ENCODE results near the gene SEMA5B.

DNA sequence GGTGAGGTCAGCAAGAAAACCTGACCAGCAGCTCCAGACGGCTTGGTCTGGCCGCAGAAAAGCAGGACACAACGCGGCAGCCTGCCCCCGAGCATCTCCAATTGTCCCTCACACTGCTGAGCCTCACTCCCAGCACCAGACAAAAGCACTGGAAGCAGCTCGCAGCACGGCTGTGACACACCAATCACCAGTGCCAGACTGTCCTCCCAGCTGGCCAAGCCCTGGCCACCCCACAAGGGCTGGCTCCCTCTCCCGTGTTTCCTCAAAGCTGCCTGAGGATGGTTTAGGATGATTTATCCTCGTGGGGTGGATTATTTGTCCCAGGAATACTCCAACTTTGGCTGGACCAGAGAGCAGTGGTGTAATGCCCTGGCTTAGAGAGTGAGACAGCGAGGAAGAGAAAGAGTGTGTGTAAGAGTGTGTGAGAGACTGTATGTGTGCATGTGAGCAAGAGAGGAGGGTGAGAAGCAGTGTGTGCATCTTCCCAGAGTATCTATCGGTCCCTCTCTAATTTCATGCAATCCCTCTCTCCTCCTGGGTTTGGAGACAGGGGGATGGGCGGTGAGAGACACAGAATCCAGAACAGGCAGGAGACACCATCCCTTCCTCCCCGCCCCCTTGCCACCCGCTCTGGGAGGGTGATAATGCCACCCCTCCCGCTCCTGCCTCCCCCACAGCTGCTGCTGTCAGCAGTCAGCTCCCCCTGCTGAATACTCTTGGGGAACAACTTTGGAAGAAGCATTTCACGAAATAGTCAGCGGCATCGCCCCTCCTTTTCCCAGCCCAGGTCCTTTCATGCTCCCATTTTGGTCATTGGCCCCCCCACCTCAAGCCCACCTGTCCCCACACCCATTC lies 34.2 kb downstream of the SEMA5B start:
- TF ChIP-seq, protein P1, sequence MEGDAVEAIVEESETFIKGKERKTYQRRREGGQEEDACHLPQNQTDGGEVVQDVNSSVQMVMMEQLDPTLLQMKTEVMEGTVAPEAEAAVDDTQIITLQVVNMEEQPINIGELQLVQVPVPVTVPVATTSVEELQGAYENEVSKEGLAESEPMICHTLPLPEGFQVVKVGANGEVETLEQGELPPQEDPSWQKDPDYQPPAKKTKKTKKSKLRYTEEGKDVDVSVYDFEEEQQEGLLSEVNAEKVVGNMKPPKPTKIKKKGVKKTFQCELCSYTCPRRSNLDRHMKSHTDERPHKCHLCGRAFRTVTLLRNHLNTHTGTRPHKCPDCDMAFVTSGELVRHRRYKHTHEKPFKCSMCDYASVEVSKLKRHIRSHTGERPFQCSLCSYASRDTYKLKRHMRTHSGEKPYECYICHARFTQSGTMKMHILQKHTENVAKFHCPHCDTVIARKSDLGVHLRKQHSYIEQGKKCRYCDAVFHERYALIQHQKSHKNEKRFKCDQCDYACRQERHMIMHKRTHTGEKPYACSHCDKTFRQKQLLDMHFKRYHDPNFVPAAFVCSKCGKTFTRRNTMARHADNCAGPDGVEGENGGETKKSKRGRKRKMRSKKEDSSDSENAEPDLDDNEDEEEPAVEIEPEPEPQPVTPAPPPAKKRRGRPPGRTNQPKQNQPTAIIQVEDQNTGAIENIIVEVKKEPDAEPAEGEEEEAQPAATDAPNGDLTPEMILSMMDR (IDR thresholded peaks at IDR 0.05), result peak in 1 of 4 experiments; percentile 15
- no peak for TF ChIP-seq POLR2A (IDR thresholded peaks at IDR 0.05)

All from uterus (tissue), 2 donors.